Vagina (tissue), 2 donors: ENCODE measurements around the gene SEPHS2.

ENCODE experiments used
- CTCF ChIP-seq, 3 experiments: fragments of 450-650 bp in 2 of 3; fragments of 200-600 bp in 1 of 3; sonication (generic) in 1 of 3; IDR thresholded peaks; one replicate each; pipeline ENCODE4 v1.5.1; 2017 to 2019; ENCODE audit warnings: antibody characterized with exemption in 3 of 3, mild to moderate bottlenecking in 2 of 3, moderate library complexity in 2 of 3
- POLR2A ChIP-seq, 2 donors: fragments of 450-650 bp; IDR thresholded peaks; one replicate each; pipeline ENCODE4 v1.6.1; 2017; ENCODE audit warnings: antibody characterized with exemption in 2 of 2, mild to moderate bottlenecking in 2 of 2, moderate library complexity in 2 of 2
- POLR2AphosphoS5 ChIP-seq, 2 donors: sonication (generic); formaldehyde crosslinking; IDR thresholded peaks; one replicate each; pipeline ENCODE4 v1.9.0; 2017; ENCODE audit warnings: antibody characterized with exemption in 2 of 2, mild to moderate bottlenecking in 2 of 2, low read depth in 1 of 2; ENCODE audit not compliant: insufficient read depth in 1 of 2

- no peak for TF ChIP-seq CTCF (IDR thresholded peaks at IDR 0.05)
- no peak for TF ChIP-seq POLR2AphosphoS5 (IDR thresholded peaks at IDR 0.05; ENCODE audit: insufficient read depth in 1 of 2, low read depth in 1 of 2)
- no peak for TF ChIP-seq POLR2A (IDR thresholded peaks at IDR 0.05)
Measured at GRCh38 chr16:30438835-30439234, 6.8 kb downstream of the SEPHS2 start.
